Umbilical cord (tissue), 2 donors: ENCODE measurements around the gene RAPGEF4. TPM values are rescaled to one million over a fixed set of nuclear protein-coding genes. Genes with fewer than 3 reads are reported as not detected.
"Not testable (repeated sequence)": the region's sequence is repeated elsewhere in the genome, so short reads cannot be mapped to it uniquely, and the experiment has no call there.

Source experiments
- DNase-seq: peaks from one replicate; pipeline ENCODE4 v3.0.0-alpha.2; 2015; ENCODE audit warnings: low spot score
- total RNA-seq: library from RNA; depleted of rRNA; stranded (reverse); fragments of >200 nt; gene quantifications from one replicate; pipeline ENCODE4 v1.2.3, GENCODE V29; 2014; ENCODE audit warnings: low replicate concordance; ENCODE audit not compliant: insufficient read depth

Gene RAPGEF4
- total RNA-seq, 1 donor from 2014 or later: 19.0 TPM

- no peak for DNase-seq
Measured at GRCh38 chr2:173090973-173091660, 355.5 kb downstream of the RAPGEF4 start.

GRCh38 chr2:173091910-173092309 lies 356.3 kb downstream of the RAPGEF4 start:
- no peak for DNase-seq

GRCh38 chr2:173092844-173093402 lies 357.3 kb downstream of the RAPGEF4 start:
- no peak for DNase-seq

- DNase-seq: not testable (repeated sequence)
Measured at GRCh38 chr2:173093617-173094016, 358.0 kb downstream of the RAPGEF4 start.

GRCh38 chr2:173094731-173095130 lies 359.1 kb downstream of the RAPGEF4 start:
- no peak for DNase-seq

GRCh38 chr2:173095356-173095755 lies 359.7 kb downstream of the RAPGEF4 start:
- DNase-seq: no peak

GRCh38 chr2:173099271-173099670 lies 363.6 kb downstream of the RAPGEF4 start:
- DNase-seq: no peak

GRCh38 chr2:173099804-173100203 lies 364.2 kb downstream of the RAPGEF4 start:
- no peak for DNase-seq

GRCh38 chr2:173101687-173102086 lies 366.0 kb downstream of the RAPGEF4 start:
- DNase-seq: no peak

Other genes starting within 250 kb of the RAPGEF4 start
- 29.6 TPM for gene PDK1, start 179.8 kb upstream of the RAPGEF4 start, total RNA-seq